AG10803 (cell line): ENCODE results near the gene ARRDC1.

ENCODE experiments used
- DNase-seq: peaks from one replicate; pipeline ENCODE4 v3.0.0; 2010; ENCODE audit warnings: low read depth
- H3K4me3 ChIP-seq: 2 replicates; pipeline ENCODE4 v1.5.1; 2011; ENCODE audit warnings: mild to moderate bottlenecking, low read length, control low read depth
- CTCF ChIP-seq: conservative IDR thresholded peaks from 2 replicates; pipeline ENCODE4 v1.5.1; 2011; ENCODE audit warnings: mild to moderate bottlenecking, low read length, control low read depth, inconsistent platforms

ARRDC1 gene

GRCh38 chr9:137648396-137648795, 42.9 kb downstream of the ARRDC1 start:
- peak; percentile 65 for DNase-seq
- no peak for TF ChIP-seq CTCF
- H3K4me3 ChIP-seq, result no peak overlapping the region

GRCh38 chr9:137649553-137649952, 44.1 kb downstream of the ARRDC1 start:
- H3K4me3 ChIP-seq, result no peak overlapping the region
- no peak for TF ChIP-seq CTCF
- DNase-seq, result no peak

GRCh38 chr9:137650259-137650658, 44.8 kb downstream of the ARRDC1 start:
- no peak for TF ChIP-seq CTCF
- DNase-seq, result no peak
- H3K4me3 ChIP-seq, result no peak overlapping the region

- no peak overlapping the region for H3K4me3 ChIP-seq
- no peak for DNase-seq
- TF ChIP-seq CTCF, result no peak
Observed at GRCh38 chr9:137650779-137651178, 45.3 kb downstream of the ARRDC1 start.

- no peak for TF ChIP-seq CTCF
- H3K4me3 ChIP-seq, result no peak overlapping the region
- DNase-seq, result no peak
Observed at GRCh38 chr9:137656416-137656815, 50.9 kb downstream of the ARRDC1 start.

GRCh38 chr9:137657606-137658005, 52.1 kb downstream of the ARRDC1 start:
- no peak for TF ChIP-seq CTCF
- no peak overlapping the region for H3K4me3 ChIP-seq
- DNase-seq, result no peak

- no peak for TF ChIP-seq CTCF
- H3K4me3 ChIP-seq, result no peak overlapping the region
- DNase-seq, result no peak
Observed at GRCh38 chr9:137658781-137659180, 53.3 kb downstream of the ARRDC1 start.
